HG03066 (cell line): ENCODE data around the gene ULK4.
"Not testable (repeated sequence)": the region's sequence is repeated elsewhere in the genome, so short reads cannot be mapped to it uniquely, and the experiment has no call there.

Experiments
- ATAC-seq: cut with Tn5 transposase; IDR thresholded peaks from one replicate; pipeline ENCODE4 v1.9.1; 2021; ENCODE audit warnings: low read depth; ENCODE audit not compliant: unreplicated experiment

The ULK4 gene

GRCh38 chr3:41874022-41874421 lies 87.9 kb downstream of the ULK4 start:
- ATAC-seq: no peak

- no peak for ATAC-seq
Observed at GRCh38 chr3:41872157-41872556, 89.7 kb downstream of the ULK4 start.

- no peak for ATAC-seq
Observed at GRCh38 chr3:41867533-41867932, 94.4 kb downstream of the ULK4 start.

- no peak for ATAC-seq
Observed at GRCh38 chr3:41866298-41866697, 95.6 kb downstream of the ULK4 start.

GRCh38 chr3:41863024-41863423 lies 98.9 kb downstream of the ULK4 start:
- no peak for ATAC-seq

- ATAC-seq: not testable (repeated sequence)
Observed at GRCh38 chr3:41860489-41860888, 101.4 kb downstream of the ULK4 start.

GRCh38 chr3:41854956-41855355 lies 106.9 kb downstream of the ULK4 start:
- ATAC-seq: no peak

GRCh38 chr3:41853540-41854196 lies 108.2 kb downstream of the ULK4 start:
- no peak for ATAC-seq

GRCh38 chr3:41848753-41849574 lies 112.9 kb downstream of the ULK4 start:
- ATAC-seq: no peak

- ATAC-seq: no peak
Observed at GRCh38 chr3:41847679-41848078, 114.2 kb downstream of the ULK4 start.

GRCh38 chr3:41846850-41847249 lies 115.1 kb downstream of the ULK4 start:
- no peak for ATAC-seq

- ATAC-seq: no peak
Observed at GRCh38 chr3:41845826-41846225, 116.1 kb downstream of the ULK4 start.

GRCh38 chr3:41844256-41844655 lies 117.6 kb downstream of the ULK4 start:
- not testable (repeated sequence) for ATAC-seq

- not testable (repeated sequence) for ATAC-seq
Observed at GRCh38 chr3:41840936-41841668, 120.8 kb downstream of the ULK4 start.

GRCh38 chr3:41836360-41837134 lies 125.4 kb downstream of the ULK4 start:
- ATAC-seq: no peak

- ATAC-seq: no peak
Observed at GRCh38 chr3:41833628-41834027, 128.3 kb downstream of the ULK4 start.

- no peak for ATAC-seq
Observed at GRCh38 chr3:41819236-41819635, 142.7 kb downstream of the ULK4 start.

- ATAC-seq: no peak
Observed at GRCh38 chr3:41808618-41809017, 153.3 kb downstream of the ULK4 start.

- no peak for ATAC-seq
Observed at GRCh38 chr3:41808152-41808551, 153.8 kb downstream of the ULK4 start.

GRCh38 chr3:41794748-41795589 lies 166.9 kb downstream of the ULK4 start:
- no peak for ATAC-seq
